GM12891 (cell line): ENCODE data around the gene RAB3B.

Source experiments
- PAX5 ChIP-seq: IDR thresholded peaks from 2 replicates; pipeline ENCODE4 v1.6.1; 2011; ENCODE audit warnings: low read length, moderate library complexity, mild to moderate bottlenecking; ENCODE audit not compliant: insufficient read depth, severe bottlenecking
- POLR2A ChIP-seq: IDR thresholded peaks from 2 replicates; pipeline ENCODE4 v1.6.1; 2011; ENCODE audit warnings: low read depth, low read length, control low read depth
- POLR2AphosphoS5 ChIP-seq: IDR thresholded peaks from 2 replicates; pipeline ENCODE4 v1.6.1; 2011; ENCODE audit warnings: low read depth, low read length, control low read depth
- POU2F2 ChIP-seq: IDR thresholded peaks from 2 replicates; pipeline ENCODE4 v1.6.1; 2011; ENCODE audit warnings: low read depth, mild to moderate bottlenecking, control low read depth, low read length, moderate library complexity
- SPI1 ChIP-seq: IDR thresholded peaks from 2 replicates; pipeline ENCODE4 v1.6.1; 2011; ENCODE audit warnings: low read depth, low read length, control low read depth
- TAF1 ChIP-seq: IDR thresholded peaks from 2 replicates; pipeline ENCODE4 v1.6.1; 2011; ENCODE audit warnings: low read depth, low read length, control low read depth

GRCh38 chr1:51899022-51899421 is 91.5 kb downstream of the RAB3B start:
- TF ChIP-seq POLR2A: no peak
- no peak for TF ChIP-seq POLR2AphosphoS5
- TF ChIP-seq TAF1: no peak
- TF ChIP-seq SPI1: no peak
- TF ChIP-seq PAX5: no peak
- no peak for TF ChIP-seq POU2F2
